BE2C (cell line): ENCODE data around the gene SPDYE18.
"Not testable (repeated sequence)": the region's sequence is repeated elsewhere in the genome, so short reads cannot be mapped to it uniquely, and the experiment has no call there.

Experiments used
- DNase-seq: peaks from one replicate; pipeline ENCODE4 v3.0.0-alpha.2; 2020
- H3K27me3 ChIP-seq: fragments of 250-450 bp; sonication (Bioruptor Pico); 2 replicates; pipeline ENCODE4 v1.5.1; 2020; ENCODE audit warnings: mild to moderate bottlenecking
- H3K36me3 ChIP-seq: fragments of 250-450 bp; sonication (Bioruptor Pico); 2 replicates; pipeline ENCODE4 v1.5.1; 2020; ENCODE audit warnings: mild to moderate bottlenecking
- H3K4me1 ChIP-seq: fragments of 250-450 bp; sonication (Bioruptor Pico); 2 replicates; pipeline ENCODE4 v1.5.1; 2020
- H3K4me3 ChIP-seq: 2 replicates; pipeline ENCODE4 v1.5.1; 2011; ENCODE audit warnings: low read depth, low read length
- H3K9me3 ChIP-seq: fragments of 250-450 bp; sonication (Bioruptor Pico); 2 replicates; pipeline ENCODE4 v1.5.1; 2020

SPDYE18 gene

GRCh38 chr7:77032261-77032660 lies 30.1 kb downstream of the SPDYE18 start, which contains the start of gene SPDYE17:
TSS of gene SPDYE17 (minus strand) at chr7:77032361. CDS start at chr7:77030570, 1,791 bp downstream.
- H3K4me1 ChIP-seq, H3K27me3 ChIP-seq, H3K9me3 ChIP-seq, H3K36me3 ChIP-seq, DNase-seq, H3K4me3 ChIP-seq: not testable (repeated sequence)

- H3K36me3 ChIP-seq, H3K9me3 ChIP-seq, H3K4me3 ChIP-seq, H3K4me1 ChIP-seq, H3K27me3 ChIP-seq, DNase-seq: not testable (repeated sequence)
Observed at GRCh38 chr7:77026349-77026748, 36.0 kb downstream of the SPDYE18 start.

GRCh38 chr7:77010074-77010680 lies 52.2 kb downstream of the SPDYE18 start:
- not testable (repeated sequence) for DNase-seq, H3K4me3 ChIP-seq, H3K4me1 ChIP-seq, H3K36me3 ChIP-seq, H3K9me3 ChIP-seq, H3K27me3 ChIP-seq

GRCh38 chr7:77008000-77008399 lies 54.4 kb downstream of the SPDYE18 start:
- H3K27me3 ChIP-seq, DNase-seq, H3K9me3 ChIP-seq, H3K4me3 ChIP-seq, H3K36me3 ChIP-seq, H3K4me1 ChIP-seq: not testable (repeated sequence)

- not testable (repeated sequence) for DNase-seq, H3K27me3 ChIP-seq, H3K4me1 ChIP-seq, H3K36me3 ChIP-seq, H3K9me3 ChIP-seq, H3K4me3 ChIP-seq
Observed at GRCh38 chr7:77006127-77007110, 55.9 kb downstream of the SPDYE18 start.

- not testable (repeated sequence) for H3K27me3 ChIP-seq, H3K36me3 ChIP-seq, H3K9me3 ChIP-seq, H3K4me1 ChIP-seq, H3K4me3 ChIP-seq, DNase-seq
Observed at GRCh38 chr7:77005461-77006057, 56.8 kb downstream of the SPDYE18 start.

- not testable (repeated sequence) for H3K4me3 ChIP-seq, H3K36me3 ChIP-seq, H3K4me1 ChIP-seq, H3K27me3 ChIP-seq, DNase-seq, H3K9me3 ChIP-seq
Observed at GRCh38 chr7:77004151-77004550, 58.2 kb downstream of the SPDYE18 start.

GRCh38 chr7:77003241-77003640 lies 59.1 kb downstream of the SPDYE18 start:
- not testable (repeated sequence) for DNase-seq

GRCh38 chr7:77002678-77003233 lies 59.6 kb downstream of the SPDYE18 start:
- not testable (repeated sequence) for DNase-seq, H3K27me3 ChIP-seq, H3K4me1 ChIP-seq, H3K9me3 ChIP-seq, H3K36me3 ChIP-seq, H3K4me3 ChIP-seq

More at GRCh38 chr7:77003241-77003640, 59.1 kb downstream of the SPDYE18 start:
- H3K4me3 ChIP-seq, H3K4me1 ChIP-seq, H3K27me3 ChIP-seq, H3K9me3 ChIP-seq, H3K36me3 ChIP-seq: not testable (repeated sequence)

- H3K27me3 ChIP-seq, DNase-seq, H3K36me3 ChIP-seq, H3K4me3 ChIP-seq, H3K4me1 ChIP-seq, H3K9me3 ChIP-seq: not testable (repeated sequence)
Observed at GRCh38 chr7:77002104-77002503, 60.3 kb downstream of the SPDYE18 start.
